ENCODE data around the gene RPS21. TPM values are rescaled to one million over a fixed set of nuclear protein-coding genes. Genes with fewer than 3 reads are reported as not detected.

RPS21 gene
- total and polyA plus RNA-seq, 10 of the 15 experiments (the other 5 are each of a cell fraction or from before 2014, with no cell fraction given): 1,474 to 4,987 (median 2,439) TPM

DNA sequence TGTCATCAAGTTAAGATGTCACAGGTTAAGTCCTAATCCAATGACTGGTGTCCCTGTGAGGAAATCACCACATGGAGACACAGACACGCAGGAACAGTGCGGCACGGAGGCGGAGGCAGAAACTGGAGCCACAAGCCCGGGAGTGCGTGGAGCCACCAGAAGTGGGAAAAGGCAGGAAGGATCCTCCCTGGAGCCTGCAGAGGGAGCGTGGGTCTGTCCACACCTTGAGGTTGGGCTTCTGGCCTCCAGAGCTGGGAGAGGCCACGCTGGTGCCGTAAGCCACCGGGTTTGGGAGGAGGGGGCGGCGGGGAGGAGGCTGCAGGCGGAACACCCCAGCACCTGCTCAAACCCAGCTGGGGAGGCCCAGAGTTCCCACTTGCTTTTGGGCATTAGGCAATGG is 16.4 kb downstream of the RPS21 start (continued):
- TF ChIP-seq HDGF (IDR thresholded peaks at IDR 0.05): no peak
- no peak for TF ChIP-seq STAT3 (IDR thresholded peaks at IDR 0.05; ENCODE audit: low read depth, low read length)
- TF ChIP-seq BRCA1 (IDR thresholded peaks at IDR 0.05; ENCODE audit: low read depth, low read length): no peak
- no peak for TF ChIP-seq ZNF274 (IDR thresholded peaks at IDR 0.05; ENCODE audit: insufficient read depth, insufficient read length)
- no peak for TF ChIP-seq CHD1 (IDR thresholded peaks at IDR 0.05; ENCODE audit: low read depth, low read length)

DNA sequence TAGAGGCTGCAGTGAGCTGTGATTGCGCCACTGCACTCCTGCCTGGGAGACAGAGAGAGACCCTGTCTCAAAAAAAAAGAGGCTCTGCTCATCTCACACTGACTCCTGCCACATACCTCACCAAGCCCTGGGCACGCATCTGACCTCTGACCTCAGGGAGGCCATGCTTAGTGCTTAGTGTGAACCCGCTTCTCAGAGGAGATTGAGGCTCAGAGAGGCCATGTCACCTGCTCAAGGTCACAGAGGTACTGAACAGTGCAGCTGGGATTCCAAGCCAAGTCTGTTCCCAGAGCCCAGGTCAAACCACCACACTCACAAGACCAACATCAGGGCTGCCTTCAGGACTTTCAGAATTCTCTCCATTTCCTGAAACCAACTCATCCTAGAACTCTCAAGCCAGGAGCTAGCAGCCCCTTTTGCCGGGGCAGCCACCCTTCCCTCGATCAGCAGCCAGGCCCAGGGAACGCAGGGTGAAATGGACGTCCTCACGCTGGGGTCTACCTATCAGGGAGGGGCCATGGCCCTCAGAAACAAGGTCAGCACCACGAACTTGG is 17.3 kb downstream of the RPS21 start:
- ChIA-PET SMC1A (ENCODE audit: uncharacterized antibody, unreplicated experiment) (interaction anchor here (0.6 kb wide), 1 partner anchor 12 kb away, joined by 3 read pairs; no protein-coding TSS in a partner anchor), POLR2A (no interaction called here), CTCF (no interaction called here), RAD21 (ENCODE audit: unreplicated experiment) (no interaction called here)
- Histone ChIP-seq H3K4me1 (ENCODE audit: control insufficient read depth, insufficient read depth, low read length) (peaks cover 9% of the 10 kb centered on the region), H3K27me3 (replicated peaks in 1 of 2; ENCODE audit: control insufficient read depth in 2 of 2, insufficient read depth in 2 of 2, low read length in 1 of 2) (no peaks in the 10 kb centered on the region), H3K4me2 (ENCODE audit: control insufficient read depth, insufficient read depth) (0 out of 2 replicates have a peak overlapping the region, but pooled peaks have one; percentile 7), H3K36me3 (ENCODE audit: control insufficient read depth in 2 of 2, insufficient read depth in 2 of 2, low read length in 1 of 2) (peaks cover 0 to 5% of the 10 kb centered on the region in 2 experiments; a peak in 2 of 4 replicates), H3K79me2 (ENCODE audit: control insufficient read depth, insufficient read depth, low read length) (peaks cover 14% of the 10 kb centered on the region), H4K20me1 (ENCODE audit: control insufficient read depth, insufficient read depth) (no peaks in the 10 kb centered on the region; the same call in 1 of the 2 replicates), H3K27ac (ENCODE audit: control insufficient read depth, insufficient read depth) (no peak overlapping the region), H3K9me3 (replicated peaks; ENCODE audit: control insufficient read depth, insufficient read depth, low read length) (no peaks in the 10 kb centered on the region), H3K4me3 (no peak overlapping the region), H2AFZ (ENCODE audit: control insufficient read depth, low read depth, low read length) (no peak overlapping the region), H3K9ac (ENCODE audit: control insufficient read depth, insufficient read depth, low read length) (no peak overlapping the region)
- no peak for DNase-seq (ENCODE audit: low read depth, low spot score)
- TF ChIP-seq, protein P1, sequence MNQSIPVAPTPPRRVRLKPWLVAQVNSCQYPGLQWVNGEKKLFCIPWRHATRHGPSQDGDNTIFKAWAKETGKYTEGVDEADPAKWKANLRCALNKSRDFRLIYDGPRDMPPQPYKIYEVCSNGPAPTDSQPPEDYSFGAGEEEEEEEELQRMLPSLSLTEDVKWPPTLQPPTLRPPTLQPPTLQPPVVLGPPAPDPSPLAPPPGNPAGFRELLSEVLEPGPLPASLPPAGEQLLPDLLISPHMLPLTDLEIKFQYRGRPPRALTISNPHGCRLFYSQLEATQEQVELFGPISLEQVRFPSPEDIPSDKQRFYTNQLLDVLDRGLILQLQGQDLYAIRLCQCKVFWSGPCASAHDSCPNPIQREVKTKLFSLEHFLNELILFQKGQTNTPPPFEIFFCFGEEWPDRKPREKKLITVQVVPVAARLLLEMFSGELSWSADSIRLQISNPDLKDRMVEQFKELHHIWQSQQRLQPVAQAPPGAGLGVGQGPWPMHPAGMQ (IDR thresholded peaks at IDR 0.05; ENCODE audit: borderline replicate concordance): no peak
- no peak for TF ChIP-seq MEF2B (IDR thresholded peaks at IDR 0.05; ENCODE audit: partially characterized antibody, poor library complexity, severe bottlenecking)
- no peak for TF ChIP-seq PML (IDR thresholded peaks at IDR 0.05; ENCODE audit: low read length)
- no peak for TF ChIP-seq POLR2AphosphoS5 (IDR thresholded peaks at IDR 0.05; ENCODE audit: low read length)
- no peak for TF ChIP-seq LARP7 (IDR thresholded peaks at IDR 0.05)
- TF ChIP-seq SPI1 (IDR thresholded peaks at IDR 0.05; ENCODE audit: borderline replicate concordance, insufficient read depth, low read depth, low read length): no peak
- TF ChIP-seq NFXL1 (IDR thresholded peaks at IDR 0.05; ENCODE audit: borderline replicate concordance): no peak
- no peak for TF ChIP-seq ESRRA (IDR thresholded peaks at IDR 0.05; ENCODE audit: low read length)
- no peak for TF ChIP-seq ZNF622 (IDR thresholded peaks at IDR 0.05)
- FAIRE-seq: no peak
- intact Hi-C loops (cut with micrococcal nuclease; ENCODE audit: unreplicated experiment) (no loop called here), in situ Hi-C loops (cut with MboI) (no loop called here)
- no TSS peak for BruUV-seq (replicated peaks)
- WGBS (ENCODE audit: insufficient coverage, insufficient replicate concordance, low lambda C conversion rate, missing lambda C conversion rate): 85% methylated on average over 9 of the region's 9 CpGs
- no peak for ATAC-seq
